Measurements from ENCODE around the gene PSMA2. TPM values are rescaled to one million over a fixed set of nuclear protein-coding genes. Genes with fewer than 3 reads are reported as not detected.
A peak's percentile ranks its signal among the peaks of the same experiment; 100 is the strongest.

The PSMA2 gene
- total and polyA plus RNA-seq, 10 donors: 44.3 to 144 (median 59.5) TPM

DNA sequence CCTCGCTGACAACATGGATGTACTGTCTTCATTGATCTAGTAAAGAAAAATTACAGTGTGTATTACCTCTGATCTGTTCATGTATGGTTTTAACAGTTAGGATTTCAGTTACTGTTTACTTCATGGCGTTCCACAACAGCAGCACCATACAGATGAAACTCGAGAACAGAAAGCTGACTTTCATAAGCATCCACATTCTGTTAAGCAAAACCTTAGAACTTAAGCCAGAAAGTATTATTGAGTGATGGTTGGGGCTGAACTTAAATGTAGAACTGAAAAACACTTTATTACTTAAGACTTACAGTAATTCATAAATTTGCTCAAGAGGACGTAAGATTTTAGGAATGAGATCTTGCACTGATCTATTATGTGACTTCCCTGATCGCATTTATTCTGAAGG, 3.9 kb upstream of the PSMA2 start:
- H3K36me3 ChIP-seq: peaks cover 0 to 58% (median 35%) of the 10 kb centered on the region in 6 donors
- intact Hi-C loops (cut with DNase I; ENCODE audit: low total_unique reads): loop anchor here (10.0 kb wide), 1 partner anchor 899 kb away; no protein-coding TSS in a partner anchor

DNA sequence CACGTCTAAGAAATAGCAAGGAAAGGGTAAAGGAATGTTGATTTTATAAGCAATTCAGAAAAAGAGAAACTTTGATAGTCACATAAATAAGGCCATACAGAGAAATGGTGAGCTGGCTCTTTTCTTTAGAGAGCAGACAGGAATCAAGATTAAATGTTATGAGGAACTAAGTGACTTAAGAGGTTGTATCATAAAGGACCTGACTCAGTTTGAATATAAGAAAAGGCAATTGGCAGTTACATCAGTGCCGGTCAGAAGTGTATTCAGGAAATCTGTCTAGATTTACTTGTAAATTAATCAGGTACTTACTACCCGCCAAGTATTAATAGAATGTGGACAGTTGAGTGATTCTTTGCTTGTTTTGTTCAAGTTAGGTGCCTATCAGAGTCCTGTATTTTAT, 2.3 kb upstream of the PSMA2 start:
- Histone ChIP-seq H3K4me3 (no peak overlapping the region), H3K4me1 (peaks cover 21 to 61% (median 44%) of the 10 kb centered on the region in 6 donors), H3K27me3 (replicated peaks in 1 of 7) (no peaks in the 10 kb centered on the region), H3K36me3 (peaks cover 0 to 46% (median 33%) of the 10 kb centered on the region in 6 donors), H3K27ac (no peak overlapping the region), H3K9me3 (no peaks in the 10 kb centered on the region)
- 69 to 93% (median 80%) methylated on average over 3 of the region's 3 CpGs for WGBS, 5 donors
- TF ChIP-seq POLR2AphosphoS5 (IDR thresholded peaks at IDR 0.05) (no peak), POLR2A (IDR thresholded peaks at IDR 0.05) (no peak)
- TF ChIP-seq, protein P1, sequence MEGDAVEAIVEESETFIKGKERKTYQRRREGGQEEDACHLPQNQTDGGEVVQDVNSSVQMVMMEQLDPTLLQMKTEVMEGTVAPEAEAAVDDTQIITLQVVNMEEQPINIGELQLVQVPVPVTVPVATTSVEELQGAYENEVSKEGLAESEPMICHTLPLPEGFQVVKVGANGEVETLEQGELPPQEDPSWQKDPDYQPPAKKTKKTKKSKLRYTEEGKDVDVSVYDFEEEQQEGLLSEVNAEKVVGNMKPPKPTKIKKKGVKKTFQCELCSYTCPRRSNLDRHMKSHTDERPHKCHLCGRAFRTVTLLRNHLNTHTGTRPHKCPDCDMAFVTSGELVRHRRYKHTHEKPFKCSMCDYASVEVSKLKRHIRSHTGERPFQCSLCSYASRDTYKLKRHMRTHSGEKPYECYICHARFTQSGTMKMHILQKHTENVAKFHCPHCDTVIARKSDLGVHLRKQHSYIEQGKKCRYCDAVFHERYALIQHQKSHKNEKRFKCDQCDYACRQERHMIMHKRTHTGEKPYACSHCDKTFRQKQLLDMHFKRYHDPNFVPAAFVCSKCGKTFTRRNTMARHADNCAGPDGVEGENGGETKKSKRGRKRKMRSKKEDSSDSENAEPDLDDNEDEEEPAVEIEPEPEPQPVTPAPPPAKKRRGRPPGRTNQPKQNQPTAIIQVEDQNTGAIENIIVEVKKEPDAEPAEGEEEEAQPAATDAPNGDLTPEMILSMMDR (IDR thresholded peaks at IDR 0.05 in 8 of 11, conservative IDR thresholded peaks at IDR 0.05 in 3 of 11): no peak
- intact Hi-C loops (cut with DNase I; ENCODE audit: low total_unique reads): loop anchor here (10.0 kb wide), 1 partner anchor 901 kb away; no protein-coding TSS in a partner anchor
- no peak for DNase-seq

More for the DNA sequence above, 3.9 kb upstream of the PSMA2 start:
- H3K9me3 ChIP-seq: no peaks in the 10 kb centered on the region
- H3K4me1 ChIP-seq: peaks cover 14 to 45% (median 28%) of the 10 kb centered on the region in 6 donors
- 91 to 97% (median 93%) methylated on average over 5 of the region's 5 CpGs for WGBS, 5 donors
- no peak overlapping the region for H3K27ac ChIP-seq
- TF ChIP-seq, protein P1 (IDR thresholded peaks at IDR 0.05 in 8 of 11, conservative IDR thresholded peaks at IDR 0.05 in 3 of 11): no peak
- no peak for DNase-seq
- H3K4me3 ChIP-seq: no peak overlapping the region
- H3K27me3 ChIP-seq (replicated peaks in 1 of 7): no peaks in the 10 kb centered on the region

DNA sequence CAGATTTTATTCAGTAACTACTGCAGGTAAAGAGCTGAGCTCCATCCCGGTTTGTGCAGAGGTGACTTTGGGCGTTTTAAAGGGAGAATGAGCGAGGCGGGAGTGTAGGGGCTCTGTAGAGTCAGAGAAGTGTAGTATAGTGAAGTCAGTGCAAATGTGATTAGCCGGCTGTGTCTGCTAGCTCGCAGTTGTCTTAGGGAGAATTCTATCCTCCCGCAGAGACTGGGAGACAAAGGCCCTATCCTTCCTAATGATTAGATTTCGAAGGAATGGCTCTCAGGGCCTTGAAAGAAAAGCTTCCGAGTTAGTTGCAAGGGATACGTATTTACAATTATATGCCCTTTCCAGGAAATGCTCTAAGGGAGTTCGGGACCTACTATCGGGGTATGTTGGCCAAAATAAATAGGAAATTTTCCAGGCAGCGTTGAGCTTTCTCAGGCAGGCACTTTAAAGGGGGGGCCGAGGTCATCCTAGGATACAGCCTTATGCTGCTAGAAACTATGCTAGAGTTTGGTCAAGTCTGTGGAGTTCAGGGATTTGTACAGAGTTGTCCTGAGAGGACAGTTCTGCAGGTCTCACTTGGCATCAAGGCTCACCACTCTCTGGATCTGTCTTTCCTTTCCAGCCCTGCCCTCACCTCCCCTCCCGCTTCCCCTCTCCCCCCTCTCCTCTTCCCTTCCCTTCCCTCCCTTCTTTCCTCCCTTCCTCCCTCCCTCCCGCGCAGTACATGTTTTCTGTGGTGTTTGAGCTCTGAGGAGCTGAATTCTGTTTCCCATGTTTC, 1.0 kb upstream of the PSMA2 start:
- H3K27ac ChIP-seq: peak overlapping the region; percentile 68 to 92 (median 86)
- H3K27me3 ChIP-seq (replicated peaks in 1 of 7): no peaks in the 10 kb centered on the region
- no peaks in the 10 kb centered on the region for H3K9me3 ChIP-seq
- no peak for DNase-seq
- peak overlapping the region; percentile 79 to 97 (median 88) for H3K4me3 ChIP-seq
- TF ChIP-seq POLR2AphosphoS5 (IDR thresholded peaks at IDR 0.05): no peak
- no peak for TF ChIP-seq POLR2A (IDR thresholded peaks at IDR 0.05)
- TF ChIP-seq, protein P1 (IDR thresholded peaks at IDR 0.05 in 8 of 11, conservative IDR thresholded peaks at IDR 0.05 in 3 of 11): no peak
- H3K4me1 ChIP-seq: peaks cover 31 to 73% (median 57%) of the 10 kb centered on the region in 6 donors
- 3 to 6% (median 4%) methylated on average over 17 of the region's 17 CpGs for WGBS, 5 donors
- H3K36me3 ChIP-seq: peaks cover 0 to 34% (median 20%) of the 10 kb centered on the region in 6 donors
- intact Hi-C loops (cut with DNase I; ENCODE audit: low total_unique reads): loop anchor here (10.0 kb wide), 1 partner anchor 902 kb away; no protein-coding TSS in a partner anchor

DNA sequence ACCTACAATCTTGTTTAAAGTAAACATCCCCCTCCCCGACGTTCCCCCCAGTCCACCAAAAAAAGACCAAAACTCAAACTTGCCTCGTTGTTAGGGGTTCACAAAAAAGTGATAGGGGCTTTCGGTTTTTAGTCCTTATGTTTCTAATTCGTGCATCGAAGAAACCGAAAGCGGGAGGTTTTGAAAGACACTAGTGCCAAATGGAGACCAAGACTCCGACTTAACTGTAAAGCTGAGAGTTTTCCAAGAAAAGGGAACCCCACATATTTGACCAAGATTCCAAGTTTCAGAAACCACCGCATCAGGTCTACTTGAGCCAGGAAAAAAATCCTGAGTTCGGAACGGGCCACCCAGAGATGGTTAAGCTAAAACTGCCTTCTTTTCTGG, 534 bp downstream of the PSMA2 start:
- intact Hi-C loops (cut with DNase I; ENCODE audit: low total_unique reads): loop anchor here (10.0 kb wide), 1 partner anchor 903 kb away; no protein-coding TSS in a partner anchor
- Histone ChIP-seq H3K9me3 (no peaks in the 10 kb centered on the region), H3K4me3 (peak overlapping the region; percentile 79 to 97 (median 88)), H3K36me3 (peaks cover 0 to 33% (median 21%) of the 10 kb centered on the region in 6 donors), H3K27ac (peak overlapping the region; percentile 68 to 92 (median 86)), H3K4me1 (peaks cover 31 to 89% (median 70%) of the 10 kb centered on the region in 6 donors), H3K27me3 (replicated peaks in 1 of 7) (no peaks in the 10 kb centered on the region)
- TF ChIP-seq, protein P1 (IDR thresholded peaks at IDR 0.05 in 8 of 11, conservative IDR thresholded peaks at IDR 0.05 in 3 of 11): no peak
- TF ChIP-seq POLR2A (IDR thresholded peaks at IDR 0.05) (no peak), POLR2AphosphoS5 (IDR thresholded peaks at IDR 0.05) (no peak)
- DNase-seq: no peak
- WGBS, 5 donors: 0 to 1% (median 0%) methylated on average over 12 of the region's 12 CpGs
